Gastroesophageal sphincter (tissue), 4 donors: ENCODE results near the gene MRPL23. TPM values are rescaled to one million over a fixed set of nuclear protein-coding genes. Genes with fewer than 3 reads are reported as not detected.

ENCODE experiments used
- ATAC-seq: fragments of 150-250 bp; one replicate; pipeline ENCODE4 v1.9.1; 2016; ENCODE audit warnings: mild to moderate bottlenecking, moderate library complexity
- H3K27ac ChIP-seq, 4 donors: fragments of 200-600 bp; sonication (generic) in 3 of 4; 1 replicate in 3 of 4; 2 replicates in 1 of 4; pipeline ENCODE4 v1.5.1; 2016 to 2019
- H3K27me3 ChIP-seq: fragments of 200-600 bp; sonication (generic); one replicate; pipeline ENCODE4 v1.5.1; 2019
- H3K36me3 ChIP-seq, 2 donors: fragments of 200-600 bp; sonication (generic); one replicate each; pipeline ENCODE4 v1.5.1; 2019; ENCODE audit warnings: control low read depth in 1 of 2
- H3K4me1 ChIP-seq, 3 donors: fragments of 200-600 bp; sonication (generic); 1 replicate in 2 of 3; 2 replicates in 1 of 3; pipeline ENCODE4 v1.5.1; 2016 to 2019; ENCODE audit warnings: control low read depth in 2 of 3
- H3K4me3 ChIP-seq, 2 donors: fragments of 200-600 bp; sonication (generic); one replicate each; pipeline ENCODE4 v1.5.1; 2019; ENCODE audit warnings: mild to moderate bottlenecking in 1 of 2, moderate library complexity in 1 of 2
- H3K9me3 ChIP-seq, 3 donors: fragments of 200-600 bp; sonication (generic); one replicate each; pipeline ENCODE4 v1.5.1; 2017 to 2019; ENCODE audit warnings: control low read depth in 2 of 3
- CTCF ChIP-seq, 4 experiments: fragments of 200-600 bp in 2 of 4; fragments of 450-650 bp in 2 of 4; sonication (generic) in 1 of 4; IDR thresholded peaks; one replicate each; pipeline ENCODE4 v1.5.1; 2017 to 2019; ENCODE audit warnings: antibody characterized with exemption in 4 of 4, mild to moderate bottlenecking in 2 of 4, moderate library complexity in 2 of 4
- EP300 ChIP-seq: sonication (generic); formaldehyde crosslinking; IDR thresholded peaks from one replicate; pipeline ENCODE4 v1.6.1; 2017; ENCODE audit warnings: antibody characterized with exemption, mild to moderate bottlenecking
- POLR2A ChIP-seq, 2 donors: fragments of 450-650 bp; IDR thresholded peaks; one replicate each; pipeline ENCODE4 v1.6.1; 2017; ENCODE audit warnings: antibody characterized with exemption in 2 of 2, mild to moderate bottlenecking in 2 of 2, moderate library complexity in 1 of 2
- POLR2AphosphoS5 ChIP-seq: sonication (generic); formaldehyde crosslinking; IDR thresholded peaks from one replicate; pipeline ENCODE4 v1.6.1; 2017; ENCODE audit warnings: antibody characterized with exemption
- WGBS, 2 donors: methylation state at CpG; one replicate each; pipeline ENCODE4 v1.1.5; 2018; ENCODE audit warnings: low coverage in 1 of 2; 5-methylcytosine and 5-hydroxymethylcytosine counted together
- total RNA-seq, 4 donors: library from RNA; depleted of rRNA; stranded (reverse); fragments of >200 nt; gene quantifications; one replicate each; pipeline ENCODE4 v1.1.0, GENCODE V29; 2016

The MRPL23 gene
- total RNA-seq, 4 donors from 2014 or later, result 87.0 to 132 (median 106) TPM

- WGBS, 2 donors, result no CpG with 5 or more reads among the region's 13 CpGs
- no peak for ATAC-seq
Measured at GRCh38 chr11:1994121-1994520, 47.0 kb downstream of the MRPL23 start.

GRCh38 chr11:1997755-1998154 lies 50.6 kb downstream of the MRPL23 start, which contains the start of gene H19:
H19 (minus strand) TSS chr11:1997842.
- Histone ChIP-seq H3K27ac (no peak within 1 kb of the TSS), H3K9me3 (no peaks in the 10 kb centered on the region), H3K27me3 (no peaks in the 10 kb centered on the region), H3K4me1 (no peaks in the 10 kb centered on the region), H3K36me3 (no peaks in the 10 kb centered on the region), H3K4me3 (no peak within 1 kb of the TSS)
- TF ChIP-seq POLR2AphosphoS5 (no peak), CTCF (IDR thresholded peaks at IDR 0.05) (no peak), EP300 (no peak), POLR2A (IDR thresholded peaks at IDR 0.05) (no peak)
- peak; percentile 82 for ATAC-seq
- no CpG with 5 or more reads among the region's 14 CpGs for WGBS, 2 donors

More at GRCh38 chr11:1994121-1994520, 47.0 kb downstream of the MRPL23 start:
- no peaks in the 10 kb centered on the region for H3K9me3 ChIP-seq
- H3K4me3 ChIP-seq, result no peak overlapping the region
- no peak overlapping the region for H3K27ac ChIP-seq
- no peaks in the 10 kb centered on the region for H3K36me3 ChIP-seq
- no peaks in the 10 kb centered on the region for H3K27me3 ChIP-seq
- no peak for TF ChIP-seq CTCF (IDR thresholded peaks at IDR 0.05)
- no peaks in the 10 kb centered on the region for H3K4me1 ChIP-seq

- Histone ChIP-seq H3K27ac (no peak overlapping the region), H3K4me1 (no peaks in the 10 kb centered on the region), H3K27me3 (no peaks in the 10 kb centered on the region), H3K36me3 (no peaks in the 10 kb centered on the region), H3K9me3 (no peaks in the 10 kb centered on the region), H3K4me3 (no peak overlapping the region)
- ATAC-seq, result peak; percentile 37
- WGBS, 2 donors, result no CpG with 5 or more reads among the region's 28 CpGs
- TF ChIP-seq EP300 (no peak), POLR2A (IDR thresholded peaks at IDR 0.05) (no peak), POLR2AphosphoS5 (no peak), CTCF (IDR thresholded peaks at IDR 0.05) (no peak)
Measured at GRCh38 chr11:1998290-1998689, 51.2 kb downstream of the MRPL23 start.

- Histone ChIP-seq H3K27me3 (no peaks in the 10 kb centered on the region), H3K4me3 (no peak overlapping the region), H3K9me3 (no peaks in the 10 kb centered on the region), H3K4me1 (no peaks in the 10 kb centered on the region), H3K27ac (no peak overlapping the region), H3K36me3 (no peaks in the 10 kb centered on the region)
- TF ChIP-seq EP300 (no peak), POLR2AphosphoS5 (no peak), CTCF (IDR thresholded peaks at IDR 0.05) (no peak), POLR2A (IDR thresholded peaks at IDR 0.05) (no peak)
- ATAC-seq, result no peak
- no CpG with 5 or more reads among the region's 15 CpGs for WGBS, 2 donors
Measured at GRCh38 chr11:1998861-1999260, 51.7 kb downstream of the MRPL23 start.

- no peak overlapping the region for H3K4me3 ChIP-seq
- H3K36me3 ChIP-seq, result no peaks in the 10 kb centered on the region
- TF ChIP-seq EP300, result no peak
- no peak for TF ChIP-seq POLR2A (IDR thresholded peaks at IDR 0.05)
- TF ChIP-seq CTCF (IDR thresholded peaks at IDR 0.05), result no peak
- no peak for TF ChIP-seq POLR2AphosphoS5
- H3K27me3 ChIP-seq, result no peaks in the 10 kb centered on the region
- no peak for ATAC-seq
- no peaks in the 10 kb centered on the region for H3K9me3 ChIP-seq
- WGBS, 2 donors, result no CpG with 5 or more reads among the region's 42 CpGs
- no peak overlapping the region for H3K27ac ChIP-seq
- no peaks in the 10 kb centered on the region for H3K4me1 ChIP-seq
Measured at GRCh38 chr11:2002042-2002776, 55.1 kb downstream of the MRPL23 start.
